ENCODE data around the gene SVIL.
"Not testable (repeated sequence)": the region's sequence is repeated elsewhere in the genome, so short reads cannot be mapped to it uniquely, and the experiment has no call there.

Gene SVIL

GRCh38 chr10:29604291-29604825 is 30.4 kb downstream of the SVIL start:
- no peak for DNase-seq (ENCODE audit: low read depth in 4 of 4, low spot score in 1 of 4)

GRCh38 chr10:29603223-29603896 is 31.4 kb downstream of the SVIL start:
- DNase-seq (ENCODE audit: low read depth in 4 of 4, low spot score in 1 of 4), result no peak

GRCh38 chr10:29600821-29601220 is 34.0 kb downstream of the SVIL start:
- DNase-seq (ENCODE audit: low read depth in 4 of 4, low spot score in 1 of 4), result no peak

- no peak for DNase-seq (ENCODE audit: low read depth in 4 of 4, low spot score in 1 of 4)
These were observed 34.7 kb downstream of the SVIL start for GRCh38 chr10:29600067-29600466.

- no peak for DNase-seq (ENCODE audit: low read depth in 4 of 4, low spot score in 1 of 4)
These were observed 35.9 kb downstream of the SVIL start for GRCh38 chr10:29598851-29599311.

GRCh38 chr10:29596826-29597225 is 37.9 kb downstream of the SVIL start:
- no peak for DNase-seq (ENCODE audit: low read depth in 4 of 4, low spot score in 1 of 4)

- no peak for DNase-seq (ENCODE audit: low read depth in 4 of 4, low spot score in 1 of 4)
These were observed 38.4 kb downstream of the SVIL start for GRCh38 chr10:29596356-29596755.

- no peak for DNase-seq (ENCODE audit: low read depth in 4 of 4, low spot score in 1 of 4)
These were observed 39.0 kb downstream of the SVIL start for GRCh38 chr10:29595636-29596225.

GRCh38 chr10:29595146-29595545 is 39.6 kb downstream of the SVIL start:
- DNase-seq (ENCODE audit: low read depth in 4 of 4, low spot score in 1 of 4), result no peak

GRCh38 chr10:29591651-29591968 is 43.2 kb downstream of the SVIL start:
- DNase-seq (ENCODE audit: low read depth in 4 of 4, low spot score in 1 of 4), result no peak

- DNase-seq (ENCODE audit: low read depth in 4 of 4, low spot score in 1 of 4), result no peak
These were observed 43.7 kb downstream of the SVIL start for GRCh38 chr10:29590915-29591650.

GRCh38 chr10:29588629-29589421 is 45.9 kb downstream of the SVIL start:
- DNase-seq (ENCODE audit: low read depth in 4 of 4, low spot score in 1 of 4), result no peak

GRCh38 chr10:29587750-29588628 is 46.8 kb downstream of the SVIL start:
- not testable (repeated sequence) for DNase-seq (ENCODE audit: low read depth in 4 of 4, low spot score in 1 of 4)

GRCh38 chr10:29587102-29587749 is 47.5 kb downstream of the SVIL start:
- DNase-seq (ENCODE audit: low read depth in 4 of 4, low spot score in 1 of 4), result not testable (repeated sequence)

- no peak for DNase-seq (ENCODE audit: low read depth in 4 of 4, low spot score in 1 of 4)
These were observed 48.3 kb downstream of the SVIL start for GRCh38 chr10:29586509-29586908.

- no peak for DNase-seq (ENCODE audit: low read depth in 4 of 4, low spot score in 1 of 4)
These were observed 49.2 kb downstream of the SVIL start for GRCh38 chr10:29585488-29585976.

GRCh38 chr10:29584436-29584835 is 50.3 kb downstream of the SVIL start:
- no peak for DNase-seq (ENCODE audit: low read depth in 4 of 4, low spot score in 1 of 4)

GRCh38 chr10:29583674-29584073 is 51.1 kb downstream of the SVIL start:
- no peak for DNase-seq (ENCODE audit: low read depth in 4 of 4, low spot score in 1 of 4)

- not testable (repeated sequence) for DNase-seq (ENCODE audit: low read depth in 4 of 4, low spot score in 1 of 4)
These were observed 52.0 kb downstream of the SVIL start for GRCh38 chr10:29582769-29583168.

Measured in stimulated activated CD4-positive, alpha-beta T cell treated with anti-CD3 and anti-CD28 coated beads, Interleukin-1b, Interleukin-23, amount 100 ng/mL, for 24 hours (primary cell).